Activated CD4-positive, alpha-beta T cell treated with anti-CD3 and anti-CD28 coated beads, Interleukin-2, amount 50 U/mL, for 16 hours (primary cell): ENCODE results near the gene MYPOP.
A peak's percentile ranks its signal among the peaks of the same experiment; 100 is the strongest.

Experiments
- DNase-seq: peaks from one replicate; pipeline ENCODE4 v3.0.0-alpha.2; 2020

The MYPOP gene

GRCh38 chr19:45901912-45902650, at the start of gene MYPOP:
MYPOP (minus strand) TSS chr19:45902613; CDS start chr19:45901773, 840 bp downstream.
- DNase-seq, result no peak

GRCh38 chr19:45947926-45948325, 45.5 kb upstream of the MYPOP start:
- no peak for DNase-seq

- DNase-seq, result no peak
Measured at GRCh38 chr19:45940515-45940805, 38.0 kb upstream of the MYPOP start.

GRCh38 chr19:45939792-45940514, 37.5 kb upstream of the MYPOP start:
- DNase-seq, result no peak

GRCh38 chr19:45938733-45939319, 36.4 kb upstream of the MYPOP start:
- DNase-seq, result no peak

- no peak for DNase-seq
Measured at GRCh38 chr19:45935267-45935666, 32.9 kb upstream of the MYPOP start.

- DNase-seq, result no peak
Measured at GRCh38 chr19:45934551-45935230, 32.3 kb upstream of the MYPOP start.

GRCh38 chr19:45933759-45934158, 31.3 kb upstream of the MYPOP start:
- DNase-seq, result no peak

- no peak for DNase-seq
Measured at GRCh38 chr19:45931055-45931454, 28.6 kb upstream of the MYPOP start.

GRCh38 chr19:45929247-45929646, 26.8 kb upstream of the MYPOP start:
- no peak for DNase-seq

GRCh38 chr19:45927565-45928261, 25.3 kb upstream of the MYPOP start:
- DNase-seq, result peak; percentile 95

- DNase-seq, result no peak
Measured at GRCh38 chr19:45924891-45925447, 22.6 kb upstream of the MYPOP start.

GRCh38 chr19:45922281-45922680, 19.9 kb upstream of the MYPOP start:
- no peak for DNase-seq

- peak; percentile 46 for DNase-seq
Measured at GRCh38 chr19:45920458-45920857, 18.0 kb upstream of the MYPOP start.

GRCh38 chr19:45919678-45920077, 17.3 kb upstream of the MYPOP start:
- no peak for DNase-seq

GRCh38 chr19:45918721-45919120, 16.3 kb upstream of the MYPOP start:
- peak; percentile 28 for DNase-seq

GRCh38 chr19:45917421-45918091, 15.1 kb upstream of the MYPOP start:
- peak; percentile 73 for DNase-seq

- peak; percentile 29 for DNase-seq
Measured at GRCh38 chr19:45913874-45914830, 11.7 kb upstream of the MYPOP start, which contains the start of gene NANOS2. NANOS2 (minus strand) TSS chr19:45914778; CDS start chr19:45914693, 85 bp downstream.

- DNase-seq, result no peak
Measured at GRCh38 chr19:45911291-45911690, 8.9 kb upstream of the MYPOP start.

GRCh38 chr19:45908956-45909355, 6.5 kb upstream of the MYPOP start:
- DNase-seq, result no peak

- DNase-seq, result no peak
Measured at GRCh38 chr19:45906221-45906620, 3.8 kb upstream of the MYPOP start.
